ENCODE data around the gene HMCN1.

DNA sequence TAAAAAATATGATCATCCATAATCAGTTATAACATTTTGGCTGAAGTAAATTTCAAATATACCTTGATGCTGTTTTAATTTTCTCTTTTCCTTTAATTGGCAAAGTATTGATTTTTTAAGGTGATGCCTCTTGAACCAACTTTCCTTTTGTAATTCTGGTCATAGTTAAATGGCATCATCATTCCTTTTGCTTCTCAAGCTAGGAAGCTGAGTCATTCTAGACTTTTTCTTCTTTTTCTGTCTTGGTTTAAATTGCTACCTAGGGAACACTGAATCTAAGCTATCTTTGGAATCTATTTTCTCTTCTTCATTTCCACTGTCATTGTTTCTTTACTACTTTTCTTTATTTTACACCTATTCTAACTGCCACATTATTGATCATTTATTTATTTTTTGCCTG lies 162.7 kb downstream of the HMCN1 start:
- TF ChIP-seq, protein P1, sequence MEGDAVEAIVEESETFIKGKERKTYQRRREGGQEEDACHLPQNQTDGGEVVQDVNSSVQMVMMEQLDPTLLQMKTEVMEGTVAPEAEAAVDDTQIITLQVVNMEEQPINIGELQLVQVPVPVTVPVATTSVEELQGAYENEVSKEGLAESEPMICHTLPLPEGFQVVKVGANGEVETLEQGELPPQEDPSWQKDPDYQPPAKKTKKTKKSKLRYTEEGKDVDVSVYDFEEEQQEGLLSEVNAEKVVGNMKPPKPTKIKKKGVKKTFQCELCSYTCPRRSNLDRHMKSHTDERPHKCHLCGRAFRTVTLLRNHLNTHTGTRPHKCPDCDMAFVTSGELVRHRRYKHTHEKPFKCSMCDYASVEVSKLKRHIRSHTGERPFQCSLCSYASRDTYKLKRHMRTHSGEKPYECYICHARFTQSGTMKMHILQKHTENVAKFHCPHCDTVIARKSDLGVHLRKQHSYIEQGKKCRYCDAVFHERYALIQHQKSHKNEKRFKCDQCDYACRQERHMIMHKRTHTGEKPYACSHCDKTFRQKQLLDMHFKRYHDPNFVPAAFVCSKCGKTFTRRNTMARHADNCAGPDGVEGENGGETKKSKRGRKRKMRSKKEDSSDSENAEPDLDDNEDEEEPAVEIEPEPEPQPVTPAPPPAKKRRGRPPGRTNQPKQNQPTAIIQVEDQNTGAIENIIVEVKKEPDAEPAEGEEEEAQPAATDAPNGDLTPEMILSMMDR (IDR thresholded peaks at IDR 0.05): no peak
- TF ChIP-seq POLR2A (IDR thresholded peaks at IDR 0.05): no peak

All from adrenal gland (tissue), 5 donors.